ENCODE data around the gene ZNF276. TPM values are rescaled to one million over a fixed set of nuclear protein-coding genes. Genes with fewer than 3 reads are reported as not detected.
"Not testable (repeated sequence)": the region's sequence is repeated elsewhere in the genome, so short reads cannot be mapped to it uniquely, and the experiment has no call there.

The ZNF276 gene
- polyA plus RNA-seq (2012; ENCODE audit: insufficient read depth, insufficient read length), result 38.3 TPM

- no peak for DNase-seq (ENCODE audit: low read depth, low spot score)
- peak within 1 kb of the TSS; percentile 64 for H3K4me3 ChIP-seq (ENCODE audit: low read length)
These were observed at the start of gene ZNF276, which contains the start of gene VPS9D1 for GRCh38 chr16:89720813-89721545. Gene ZNF276 (plus strand): TSS chr16:89721537. CDS start chr16:89721641, 104 bp downstream. Gene VPS9D1 (minus strand): TSS chr16:89720898. CDS start chr16:89720861, 37 bp downstream.

GRCh38 chr16:89671565-89671964, 49.8 kb upstream of the ZNF276 start:
- DNase-seq (ENCODE audit: low read depth, low spot score); H3K4me3 ChIP-seq (ENCODE audit: low read length): not testable (repeated sequence)

GRCh38 chr16:89672177-89672941, 49.0 kb upstream of the ZNF276 start:
- no peak for DNase-seq (ENCODE audit: low read depth, low spot score)
- H3K4me3 ChIP-seq (ENCODE audit: low read length), result no peak overlapping the region

- no peak for DNase-seq (ENCODE audit: low read depth, low spot score)
- H3K4me3 ChIP-seq (ENCODE audit: low read length), result no peak overlapping the region
These were observed 43.1 kb upstream of the ZNF276 start for GRCh38 chr16:89678258-89678657.

- no peak for DNase-seq (ENCODE audit: low read depth, low spot score)
- no peak overlapping the region for H3K4me3 ChIP-seq (ENCODE audit: low read length)
These were observed 35.4 kb upstream of the ZNF276 start for GRCh38 chr16:89685916-89686315.

- peak within 1 kb of the TSS; percentile 63 for H3K4me3 ChIP-seq (ENCODE audit: low read length)
- DNase-seq (ENCODE audit: low read depth, low spot score), result peak; percentile 80
These were observed 34.7 kb upstream of the ZNF276 start, which contains the start of gene CDK10 for GRCh38 chr16:89686520-89687091. Gene CDK10 (plus strand): TSS chr16:89686689. CDS start chr16:89686711, 22 bp downstream.

- peak overlapping the region; percentile 63 for H3K4me3 ChIP-seq (ENCODE audit: low read length)
- no peak for DNase-seq (ENCODE audit: low read depth, low spot score)
These were observed 34.0 kb upstream of the ZNF276 start for GRCh38 chr16:89687092-89687940.

GRCh38 chr16:89688395-89688794, 32.9 kb upstream of the ZNF276 start:
- no peak for DNase-seq (ENCODE audit: low read depth, low spot score)
- no peak overlapping the region for H3K4me3 ChIP-seq (ENCODE audit: low read length)

GRCh38 chr16:89689142-89689541, 32.2 kb upstream of the ZNF276 start:
- no peak overlapping the region for H3K4me3 ChIP-seq (ENCODE audit: low read length)
- no peak for DNase-seq (ENCODE audit: low read depth, low spot score)

- not testable (repeated sequence) for DNase-seq (ENCODE audit: low read depth, low spot score); H3K4me3 ChIP-seq (ENCODE audit: low read length)
These were observed 31.7 kb upstream of the ZNF276 start for GRCh38 chr16:89689621-89690020.

GRCh38 chr16:89690392-89690901, 30.9 kb upstream of the ZNF276 start:
- no peak for DNase-seq (ENCODE audit: low read depth, low spot score)
- H3K4me3 ChIP-seq (ENCODE audit: low read length), result no peak overlapping the region

GRCh38 chr16:89691231-89691985, 29.9 kb upstream of the ZNF276 start:
- H3K4me3 ChIP-seq (ENCODE audit: low read length), result no peak overlapping the region
- no peak for DNase-seq (ENCODE audit: low read depth, low spot score)

- DNase-seq (ENCODE audit: low read depth, low spot score), result no peak
- no peak overlapping the region for H3K4me3 ChIP-seq (ENCODE audit: low read length)
These were observed 29.3 kb upstream of the ZNF276 start for GRCh38 chr16:89691986-89692569.

- H3K4me3 ChIP-seq (ENCODE audit: low read length), result no peak overlapping the region
- no peak for DNase-seq (ENCODE audit: low read depth, low spot score)
These were observed 28.0 kb upstream of the ZNF276 start for GRCh38 chr16:89693289-89693731.

- H3K4me3 ChIP-seq (ENCODE audit: low read length), result no peak overlapping the region
- DNase-seq (ENCODE audit: low read depth, low spot score), result no peak
These were observed 27.2 kb upstream of the ZNF276 start for GRCh38 chr16:89693931-89694783.

GRCh38 chr16:89694784-89695085, 26.6 kb upstream of the ZNF276 start:
- not testable (repeated sequence) for DNase-seq (ENCODE audit: low read depth, low spot score); H3K4me3 ChIP-seq (ENCODE audit: low read length)
